ENCODE measurements around the gene CHIT1.
A peak's percentile ranks its signal among the peaks of the same experiment; 100 is the strongest.

CHIT1 gene

DNA sequence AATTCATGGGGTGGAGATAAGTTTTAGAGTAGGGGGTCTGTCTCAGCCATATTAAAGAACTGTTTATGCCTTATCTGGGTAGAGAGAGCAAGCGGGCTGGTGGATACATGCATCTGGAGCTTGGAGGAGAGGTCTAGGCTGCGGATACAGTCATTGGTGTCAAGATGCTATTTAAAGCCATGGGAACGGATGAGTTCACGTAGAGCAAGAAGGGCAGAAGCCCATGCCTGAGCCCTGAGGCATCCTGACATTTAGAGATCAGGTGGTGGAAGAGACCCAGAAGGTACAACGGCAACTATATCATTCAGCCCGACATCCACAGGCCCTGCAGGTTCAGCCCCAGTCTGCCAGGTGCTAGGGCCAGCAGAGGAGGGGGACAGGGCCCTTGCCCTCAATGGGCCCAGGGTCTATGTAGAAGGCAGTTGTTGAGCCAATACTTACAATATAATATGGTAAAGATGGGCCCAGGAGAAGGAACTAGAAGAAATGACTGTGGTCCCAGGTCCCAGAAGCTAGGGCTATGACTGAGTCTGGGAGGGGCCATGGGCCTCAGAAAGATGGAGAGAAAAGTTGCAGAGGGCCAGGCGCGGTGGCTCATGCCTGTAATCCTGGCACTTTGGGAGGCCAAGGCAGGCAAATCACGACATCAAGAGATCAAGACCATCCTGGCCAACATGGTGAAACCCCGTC lies 27.8 kb downstream of the CHIT1 start:
- no peak for TF ChIP-seq CTCF (IDR thresholded peaks at IDR 0.05; ENCODE audit: insufficient read depth, low read length, missing control alignments)
- DNase-seq (ENCODE audit: low read depth, low spot score) = no peak
- H3K4me3 ChIP-seq (ENCODE audit: low read depth, low read length) = no peak overlapping the region
- ChIA-PET CTCF (interaction anchor here (1.0 to 8.2 kb wide), 7 partner anchors 10 to 162 kb away, joined by 4 to 62 read pairs (median 10); partner anchors contain the start of gene ADORA1), POLR2A (no interaction called here)

DNA sequence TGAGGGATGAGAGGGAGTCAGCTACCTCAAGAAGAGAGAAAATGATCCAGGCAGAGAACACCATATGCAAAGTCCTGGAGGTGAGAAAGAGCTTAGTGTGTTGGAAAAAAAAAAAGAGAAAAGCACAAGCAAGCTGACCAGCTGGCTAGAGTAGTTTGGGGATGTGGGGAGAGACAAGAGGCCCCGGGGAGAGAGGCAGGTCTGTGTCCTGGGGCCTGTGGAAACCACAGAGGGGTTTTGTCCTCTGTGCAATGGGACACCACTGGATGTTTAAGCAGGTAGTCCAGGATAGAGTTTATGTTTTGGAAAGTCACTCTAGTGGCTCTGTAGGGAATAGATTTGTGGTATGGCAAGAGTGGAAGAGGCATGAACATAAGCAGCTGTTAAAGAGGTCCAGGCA lies 28.6 kb downstream of the CHIT1 start:
- CTCF ChIA-PET = interaction anchor here (1.2 to 8.2 kb wide), 7 partner anchors 16 to 161 kb away, joined by 3 to 62 read pairs (median 11); partner anchors contain the start of gene MYBPH
- DNase-seq (ENCODE audit: low read depth, low spot score) = no peak
- no peak for TF ChIP-seq CTCF (IDR thresholded peaks at IDR 0.05; ENCODE audit: insufficient read depth, low read length, missing control alignments)
- POLR2A ChIA-PET = no interaction called here
- no peak overlapping the region for H3K4me3 ChIP-seq (ENCODE audit: low read depth, low read length)

DNA sequence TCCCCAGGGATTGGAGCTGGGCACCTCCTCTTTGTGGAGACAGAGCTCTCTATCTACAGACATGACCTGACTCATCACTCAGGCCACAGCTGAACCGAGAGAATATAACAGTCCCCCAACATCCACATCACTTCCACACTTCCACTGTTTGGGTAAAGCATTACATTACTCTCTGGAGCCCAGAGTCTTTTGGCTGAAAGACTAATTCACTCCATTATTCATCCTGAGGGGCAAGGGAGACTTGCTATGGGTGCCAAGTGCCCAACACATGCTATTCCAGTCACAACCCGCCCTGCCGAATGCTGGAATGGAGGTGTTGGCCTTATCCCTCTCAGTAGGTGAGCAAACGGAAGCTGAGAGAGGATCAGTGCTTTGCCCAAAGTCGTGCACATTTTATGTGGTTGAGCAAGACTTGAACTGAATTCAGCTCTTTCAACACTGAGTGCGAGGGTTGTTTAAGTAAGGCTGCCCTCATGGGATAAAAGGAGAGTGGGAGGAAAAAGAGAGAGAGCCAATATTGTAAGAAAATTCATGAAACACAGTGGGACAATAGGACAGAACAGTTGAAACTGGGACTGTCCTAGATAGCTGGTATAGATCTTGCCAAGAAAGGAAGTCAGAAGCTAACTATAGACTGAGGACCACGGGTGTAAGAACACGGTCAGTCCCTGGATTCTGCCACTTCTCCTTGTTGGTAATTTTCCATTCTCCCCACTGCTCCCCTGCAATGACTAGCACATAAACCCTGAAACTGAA lies 29.5 kb downstream of the CHIT1 start:
- CTCF ChIA-PET = interaction anchor here (1.2 to 8.2 kb wide), 8 partner anchors 10 to 160 kb away, joined by 3 to 62 read pairs (median 8); partner anchors contain the start of gene MYBPH
- no peak for DNase-seq (ENCODE audit: low read depth, low spot score)
- no peak for TF ChIP-seq CTCF (IDR thresholded peaks at IDR 0.05; ENCODE audit: insufficient read depth, low read length, missing control alignments)
- POLR2A ChIA-PET = no interaction called here
- H3K4me3 ChIP-seq (ENCODE audit: low read depth, low read length) = no peak overlapping the region

- no peak for TF ChIP-seq CTCF (IDR thresholded peaks at IDR 0.05; ENCODE audit: insufficient read depth, low read length, missing control alignments)
- no peak overlapping the region for H3K4me3 ChIP-seq (ENCODE audit: low read depth, low read length)
- ChIA-PET POLR2A (no interaction called here), CTCF (interaction anchor here (1.3 to 8.2 kb wide), 7 partner anchors 10 to 160 kb away, joined by 4 to 62 read pairs (median 11); partner anchors contain the start of gene MYBPH)
- no peak for DNase-seq (ENCODE audit: low read depth, low spot score)
Measured at GRCh38 chr1:203199481-203199815, 30.0 kb downstream of the CHIT1 start.

DNA sequence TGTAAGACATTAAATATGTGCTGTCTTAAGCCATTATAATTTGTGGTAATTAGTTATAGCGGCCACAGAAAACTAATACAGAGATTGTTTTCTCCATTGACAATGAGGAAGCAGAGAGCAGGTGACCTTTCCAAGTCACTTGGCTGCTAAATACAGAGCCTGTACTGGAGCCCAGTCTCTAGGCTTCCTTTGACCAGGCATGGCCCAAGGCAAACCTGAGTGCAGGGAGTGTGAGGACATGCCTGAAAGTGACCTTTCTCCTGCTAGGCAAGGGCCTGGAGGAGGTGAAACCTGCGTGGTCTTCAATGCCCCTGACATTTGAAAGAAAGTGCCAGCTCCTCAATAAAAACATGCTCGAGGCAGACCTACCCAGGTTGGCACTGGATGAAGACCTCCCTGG lies 30.5 kb downstream of the CHIT1 start:
- H3K4me3 ChIP-seq (ENCODE audit: low read depth, low read length) = no peak overlapping the region
- POLR2A ChIA-PET = no interaction called here
- DNase-seq (ENCODE audit: low read depth, low spot score) = no peak
- no peak for TF ChIP-seq CTCF (IDR thresholded peaks at IDR 0.05; ENCODE audit: insufficient read depth, low read length, missing control alignments)
- CTCF ChIA-PET = interaction anchor here (1.7 to 8.2 kb wide), 5 partner anchors 18 to 159 kb away, joined by 4 to 62 read pairs (median 26); partner anchors contain the start of gene MYBPH

GRCh38 chr1:203197625-203198024 lies 31.8 kb downstream of the CHIT1 start:
- DNase-seq (ENCODE audit: low read depth, low spot score) = peak; percentile 38
- CTCF ChIA-PET = interaction anchor here (0.8 to 8.2 kb wide), 7 partner anchors 12 to 158 kb away, joined by 3 to 62 read pairs (median 6); partner anchors contain the start of gene CHI3L1

More at GRCh38 chr1:203197625-203198024, 31.8 kb downstream of the CHIT1 start:
- no peak for TF ChIP-seq CTCF (IDR thresholded peaks at IDR 0.05; ENCODE audit: insufficient read depth, low read length, missing control alignments)
- POLR2A ChIA-PET = no interaction called here
- no peak overlapping the region for H3K4me3 ChIP-seq (ENCODE audit: low read depth, low read length)
